A172 (cell line): ENCODE measurements around the gene NBEAL1. TPM values are rescaled to one million over a fixed set of nuclear protein-coding genes. Genes with fewer than 3 reads are reported as not detected.
"Not testable (repeated sequence)": the region's sequence is repeated elsewhere in the genome, so short reads cannot be mapped to it uniquely, and the experiment has no call there.

Experiments used
- DNase-seq: peaks from one replicate; pipeline ENCODE4 v3.0.0-alpha.2; 2015; ENCODE audit warnings: low spot score
- total RNA-seq: library from RNA; depleted of rRNA; stranded (reverse); fragments of >200 nt; shearing (Covaris generic); gene quantifications from 2 replicates; pipeline ENCODE4 v1.2.3, GENCODE V29; 2014; rRNA removed

Gene NBEAL1
- total RNA-seq, 1 experiment from 2014 or later = 11.4 TPM

- peak; percentile 13 for DNase-seq
Measured at GRCh38 chr2:203225423-203226039, 210.9 kb downstream of the NBEAL1 start.

- DNase-seq = not testable (repeated sequence)
Measured at GRCh38 chr2:203229674-203230073, 215.0 kb downstream of the NBEAL1 start.

GRCh38 chr2:203237346-203238238 lies 222.9 kb downstream of the NBEAL1 start:
- no peak for DNase-seq

- DNase-seq = no peak
Measured at GRCh38 chr2:203238292-203238703, 223.6 kb downstream of the NBEAL1 start.

- DNase-seq = peak; percentile 90
Measured at GRCh38 chr2:203238704-203239526, 224.2 kb downstream of the NBEAL1 start, which contains the start of gene CYP20A1. CYP20A1 (plus strand) TSS chr2:203239018; CDS start chr2:203239063, 45 bp downstream.

GRCh38 chr2:203240491-203240890 lies 225.8 kb downstream of the NBEAL1 start:
- no peak for DNase-seq

GRCh38 chr2:203242518-203242917 lies 227.8 kb downstream of the NBEAL1 start:
- no peak for DNase-seq

GRCh38 chr2:203246646-203247045 lies 232.0 kb downstream of the NBEAL1 start:
- DNase-seq = no peak

GRCh38 chr2:203252818-203253217 lies 238.1 kb downstream of the NBEAL1 start:
- no peak for DNase-seq

- not testable (repeated sequence) for DNase-seq
Measured at GRCh38 chr2:203253422-203254095, 238.9 kb downstream of the NBEAL1 start.

- no peak for DNase-seq
Measured at GRCh38 chr2:203261326-203262159, 246.9 kb downstream of the NBEAL1 start.

Other genes with a start within 250 kb of the NBEAL1 start
- 9.7 and 14.4 TPM in 2 replicates for gene ICA1L, start 143.1 kb upstream of the NBEAL1 start, total RNA-seq
- gene WDR12, start 103.2 kb upstream of the NBEAL1 start, total RNA-seq = 53.9 and 67.3 TPM in 2 replicates
- 7.0 and 8.8 TPM in 2 replicates for gene CARF, start 102.6 kb upstream of the NBEAL1 start, total RNA-seq
- 20.8 and 23.1 TPM in 2 replicates for gene CYP20A1, start 224.1 kb downstream of the NBEAL1 start, total RNA-seq